WTC11 (cell line): ENCODE results near the gene MAN2B2. TPM values are rescaled to one million over a fixed set of nuclear protein-coding genes. Genes with fewer than 3 reads are reported as not detected.

Experiments used
- ATAC-seq: fragments of 200-7000 bp; cut with Tn5 transposase; 2 replicates; pipeline ENCODE4 v1.10.0; 2021; ENCODE audit warnings: mild to moderate bottlenecking, moderate library complexity
- CTCF ChIA-PET: fragments of 300-600 bp; sonication (Branson Sonifier 250); formaldehyde crosslinking; loops from one replicate; lab custom pipeline; 2021; ENCODE audit warnings: antibody characterized with exemption; lab: Charles Lee
- POLR2A ChIA-PET: fragments of 350-600 bp; sonication (Branson Sonifier 250); formaldehyde crosslinking; loops from one replicate; lab custom pipeline; 2021; ENCODE audit warnings: antibody characterized with exemption; lab: Charles Lee
- DNase-seq: peaks from one replicate; pipeline ENCODE4 v3.0.0; 2021; ENCODE audit warnings: low spot score
- H3K27ac Mint-ChIP-seq: 2 replicates; pipeline ENCODE4 v1.8.0; 2021; ENCODE audit warnings: mixed read lengths
- H3K27me3 Mint-ChIP-seq: 2 replicates; pipeline ENCODE4 v1.8.0; 2021; ENCODE audit warnings: low read depth, mild to moderate bottlenecking, moderate library complexity, mixed read lengths
- H3K36me3 Mint-ChIP-seq: 2 replicates; pipeline ENCODE4 v1.8.0; 2021; ENCODE audit warnings: mixed read lengths
- H3K4me1 Mint-ChIP-seq: 2 replicates; pipeline ENCODE4 v1.8.0; 2022; ENCODE audit warnings: mixed read lengths
- H3K4me3 Mint-ChIP-seq: 2 replicates; pipeline ENCODE4 v1.8.0; 2021; ENCODE audit warnings: mild to moderate bottlenecking, moderate library complexity, mixed read lengths
- H3K9me3 Mint-ChIP-seq: 2 replicates; pipeline ENCODE4 v1.8.0; 2021; ENCODE audit warnings: mixed read lengths
- FOXP1 ChIP-seq: sonication (generic); formaldehyde crosslinking; IDR thresholded peaks from 2 replicates; pipeline ENCODE4 v1.8.0; 2022; ENCODE audit warnings: missing genetic modification reagents, mild to moderate bottlenecking, moderate library complexity, borderline replicate concordance
- HMGA2 ChIP-seq: fragments of 250-450 bp; sonication (Bioruptor Pico); IDR thresholded peaks from 2 replicates; pipeline ENCODE4 v1.4.0; 2021; ENCODE audit warnings: mild to moderate bottlenecking, moderate library complexity
- NFE2L1 ChIP-seq: sonication (generic); formaldehyde crosslinking; IDR thresholded peaks from 2 replicates; pipeline ENCODE4 v1.8.1; 2023; ENCODE audit warnings: missing genetic modification reagents
- SOX15 ChIP-seq: fragments of 250-450 bp; sonication (Bioruptor Pico); IDR thresholded peaks from 2 replicates; pipeline ENCODE4 v1.9.0; 2021; ENCODE audit warnings: mild to moderate bottlenecking
- SP1 ChIP-seq: sonication (generic); formaldehyde crosslinking; conservative IDR thresholded peaks from 2 replicates; pipeline ENCODE4 v1.8.1; 2022; ENCODE audit warnings: missing genetic modification reagents
- TP53 ChIP-seq: sonication (generic); formaldehyde crosslinking; IDR thresholded peaks from 2 replicates; pipeline ENCODE4 v1.8.1; 2023; ENCODE audit warnings: mild to moderate bottlenecking, missing genetic modification reagents
- ZNF416 ChIP-seq: fragments of 250-450 bp; sonication (Bioruptor Pico); IDR thresholded peaks from 2 replicates; pipeline ENCODE4 v1.9.0; 2021; ENCODE audit warnings: mild to moderate bottlenecking, inconsistent platforms
- total RNA-seq: library from RNA; stranded (reverse); gene quantifications from 3 replicates; pipeline ENCODE4 v1.2.3, GENCODE V29; 2021
- TF ChIP-seq, protein P1 (sequence below): sonication (generic); formaldehyde crosslinking; conservative IDR thresholded peaks from 2 replicates; pipeline ENCODE4 v1.8.1; 2022; ENCODE audit warnings: mild to moderate bottlenecking, missing genetic modification reagents
- TF ChIP-seq, protein P2 (sequence below): sonication (generic); formaldehyde crosslinking; IDR thresholded peaks from 2 replicates; pipeline ENCODE4 v1.8.1; 2023; ENCODE audit warnings: mild to moderate bottlenecking, missing genetic modification reagents, moderate library complexity
- TF ChIP-seq, protein P3 (sequence below): sonication (generic); formaldehyde crosslinking; IDR thresholded peaks from 2 replicates; pipeline ENCODE4 v1.8.0; 2023; ENCODE audit warnings: missing genetic modification reagents, mild to moderate bottlenecking, borderline replicate concordance
- TF ChIP-seq, protein P4 (sequence below): fragments of 250-450 bp; sonication (Bioruptor Pico); IDR thresholded peaks from 2 replicates; pipeline ENCODE4 v2.1.2; 2022; ENCODE audit warnings: mild to moderate bottlenecking, moderate library complexity

Gene MAN2B2
- total RNA-seq, 1 experiment from 2014 or later = 6.3 TPM

DNA sequence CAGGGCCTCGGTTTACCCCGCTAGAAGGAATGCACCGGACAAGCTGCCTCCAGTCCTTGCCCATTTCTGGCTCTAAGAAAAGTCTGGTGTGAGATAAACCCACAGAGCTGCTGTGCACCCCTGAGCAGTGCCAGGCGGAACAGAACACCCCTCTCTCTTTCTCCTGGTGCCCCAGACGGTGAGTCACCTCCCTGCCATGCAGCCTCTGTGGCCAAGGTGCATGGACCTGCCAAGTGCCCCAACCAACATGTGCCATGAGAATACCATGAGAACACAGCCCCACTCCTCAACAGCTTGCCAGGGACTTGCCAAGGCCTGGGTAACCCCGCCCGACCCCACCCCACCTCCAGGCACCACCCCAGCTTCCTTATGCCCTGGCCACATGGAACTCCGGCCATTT, 47.7 kb upstream of the MAN2B2 start:
- peaks cover 26% of the 10 kb centered on the region for H3K4me1 Mint-ChIP-seq
- H3K27ac Mint-ChIP-seq = no peak overlapping the region
- DNase-seq = no peak
- H3K4me3 Mint-ChIP-seq = no peak overlapping the region
- ChIA-PET CTCF (interaction anchor here (1.1 to 2.6 kb wide), 6 partner anchors 8 to 124 kb away, joined by 4 to 20 read pairs (median 4); no protein-coding TSS in a partner anchor), POLR2A (no interaction called here)
- no peaks in the 10 kb centered on the region; the same call in 1 of the 2 replicates for H3K27me3 Mint-ChIP-seq
- no peaks in the 10 kb centered on the region for H3K36me3 Mint-ChIP-seq
- no peak for ATAC-seq
- H3K9me3 Mint-ChIP-seq = no peaks in the 10 kb centered on the region
- TF ChIP-seq TP53 (CRISPR knock-in tag) = no peak
- TF ChIP-seq, protein P1, sequence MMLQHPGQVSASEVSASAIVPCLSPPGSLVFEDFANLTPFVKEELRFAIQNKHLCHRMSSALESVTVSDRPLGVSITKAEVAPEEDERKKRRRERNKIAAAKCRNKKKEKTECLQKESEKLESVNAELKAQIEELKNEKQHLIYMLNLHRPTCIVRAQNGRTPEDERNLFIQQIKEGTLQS (CRISPR knock-in tag) = no peak
- no peak for TF ChIP-seq SP1 (CRISPR knock-in tag)

DNA sequence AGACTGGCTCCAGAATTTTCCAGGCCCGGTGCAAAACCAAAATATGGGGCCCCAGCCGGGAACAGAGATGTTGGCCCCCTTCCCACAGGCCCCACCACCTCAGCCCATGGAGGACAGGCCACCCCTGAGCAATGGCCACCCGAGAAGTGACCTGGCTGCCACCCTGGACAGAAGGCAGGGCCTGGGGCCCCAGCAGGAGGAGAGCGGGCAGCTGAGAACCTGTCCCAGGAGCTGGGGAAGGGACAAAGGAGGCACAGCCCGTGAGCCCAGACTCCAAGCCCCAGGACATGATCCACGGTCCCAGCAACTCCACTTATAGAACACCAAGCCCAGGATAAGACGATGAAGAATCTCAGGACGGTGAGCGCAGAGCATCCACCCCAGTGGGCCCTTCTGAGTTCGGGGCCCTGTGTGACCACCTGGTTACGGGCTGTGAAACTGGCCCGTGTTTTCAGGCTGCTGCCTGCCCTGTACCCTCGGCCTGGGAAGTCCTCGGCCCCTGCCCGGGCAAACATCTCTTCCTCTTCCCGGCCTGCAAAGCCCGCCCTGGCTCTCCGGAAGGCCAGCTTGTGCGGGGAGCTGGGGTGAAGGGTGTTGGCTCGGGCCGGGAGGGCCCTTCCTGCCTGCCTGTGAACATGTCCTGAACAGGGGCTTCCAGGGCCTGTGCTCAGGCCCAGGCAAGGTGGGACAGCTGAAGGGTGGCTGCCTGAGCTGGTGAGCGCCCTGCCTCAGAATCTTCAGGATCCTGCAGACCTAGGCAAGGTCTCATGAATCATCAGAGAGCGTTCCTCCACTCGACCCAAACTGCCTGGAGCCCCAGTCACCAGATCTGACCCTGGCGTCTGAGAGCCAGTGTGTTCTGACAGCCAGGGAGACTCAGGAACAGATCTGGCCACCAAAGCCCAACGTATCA, 47.0 kb upstream of the MAN2B2 start:
- TF ChIP-seq HMGA2 (CRISPR knock-in tag) = no peak
- TF ChIP-seq, protein P2, sequence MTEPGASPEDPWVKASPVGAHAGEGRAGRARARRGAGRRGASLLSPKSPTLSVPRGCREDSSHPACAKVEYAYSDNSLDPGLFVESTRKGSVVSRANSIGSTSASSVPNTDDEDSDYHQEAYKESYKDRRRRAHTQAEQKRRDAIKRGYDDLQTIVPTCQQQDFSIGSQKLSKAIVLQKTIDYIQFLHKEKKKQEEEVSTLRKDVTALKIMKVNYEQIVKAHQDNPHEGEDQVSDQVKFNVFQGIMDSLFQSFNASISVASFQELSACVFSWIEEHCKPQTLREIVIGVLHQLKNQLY (CRISPR knock-in tag) = no peak
- TF ChIP-seq SOX15 (CRISPR knock-in tag) = no peak
- peak overlapping the region; percentile 57; the same call in 1 of the 2 replicates for H3K27ac Mint-ChIP-seq
- DNase-seq = no peak

DNA sequence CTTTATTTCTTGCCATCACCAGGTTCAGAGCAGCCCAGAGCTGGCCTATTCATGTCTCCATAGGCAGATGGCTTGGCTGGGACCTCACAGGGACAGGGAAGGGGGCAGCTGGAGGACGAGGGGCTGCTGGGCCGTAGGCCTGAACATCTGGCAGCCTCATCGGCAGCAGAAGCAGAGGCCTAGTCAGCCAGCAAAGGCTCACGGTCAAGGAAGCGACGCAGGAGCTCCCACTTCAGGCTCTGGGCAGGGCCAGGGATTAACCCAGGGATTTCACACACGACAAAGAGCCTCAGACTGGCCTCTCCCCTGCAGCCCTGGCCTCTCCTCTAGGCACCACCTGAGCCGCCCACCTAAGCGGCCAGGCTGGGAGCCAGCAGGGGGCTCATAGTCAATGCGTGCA, 46.0 kb upstream of the MAN2B2 start:
- ChIA-PET POLR2A (no interaction called here), CTCF (interaction anchor here (1.3 to 2.6 kb wide), 6 partner anchors 13 to 278 kb away, joined by 4 to 20 read pairs (median 5); no protein-coding TSS in a partner anchor)
- ATAC-seq (no peak), DNase-seq (no peak)
- no peaks in the 10 kb centered on the region; the same call in 1 of the 2 replicates for H3K27me3 Mint-ChIP-seq
- no peaks in the 10 kb centered on the region for H3K9me3 Mint-ChIP-seq
- no peak overlapping the region for H3K4me3 Mint-ChIP-seq
- no peak overlapping the region for H3K27ac Mint-ChIP-seq
- H3K36me3 Mint-ChIP-seq = no peaks in the 10 kb centered on the region
- peaks cover 26% of the 10 kb centered on the region for H3K4me1 Mint-ChIP-seq
- TF ChIP-seq, protein P1 (CRISPR knock-in tag) = no peak
- TF ChIP-seq, protein P3, sequence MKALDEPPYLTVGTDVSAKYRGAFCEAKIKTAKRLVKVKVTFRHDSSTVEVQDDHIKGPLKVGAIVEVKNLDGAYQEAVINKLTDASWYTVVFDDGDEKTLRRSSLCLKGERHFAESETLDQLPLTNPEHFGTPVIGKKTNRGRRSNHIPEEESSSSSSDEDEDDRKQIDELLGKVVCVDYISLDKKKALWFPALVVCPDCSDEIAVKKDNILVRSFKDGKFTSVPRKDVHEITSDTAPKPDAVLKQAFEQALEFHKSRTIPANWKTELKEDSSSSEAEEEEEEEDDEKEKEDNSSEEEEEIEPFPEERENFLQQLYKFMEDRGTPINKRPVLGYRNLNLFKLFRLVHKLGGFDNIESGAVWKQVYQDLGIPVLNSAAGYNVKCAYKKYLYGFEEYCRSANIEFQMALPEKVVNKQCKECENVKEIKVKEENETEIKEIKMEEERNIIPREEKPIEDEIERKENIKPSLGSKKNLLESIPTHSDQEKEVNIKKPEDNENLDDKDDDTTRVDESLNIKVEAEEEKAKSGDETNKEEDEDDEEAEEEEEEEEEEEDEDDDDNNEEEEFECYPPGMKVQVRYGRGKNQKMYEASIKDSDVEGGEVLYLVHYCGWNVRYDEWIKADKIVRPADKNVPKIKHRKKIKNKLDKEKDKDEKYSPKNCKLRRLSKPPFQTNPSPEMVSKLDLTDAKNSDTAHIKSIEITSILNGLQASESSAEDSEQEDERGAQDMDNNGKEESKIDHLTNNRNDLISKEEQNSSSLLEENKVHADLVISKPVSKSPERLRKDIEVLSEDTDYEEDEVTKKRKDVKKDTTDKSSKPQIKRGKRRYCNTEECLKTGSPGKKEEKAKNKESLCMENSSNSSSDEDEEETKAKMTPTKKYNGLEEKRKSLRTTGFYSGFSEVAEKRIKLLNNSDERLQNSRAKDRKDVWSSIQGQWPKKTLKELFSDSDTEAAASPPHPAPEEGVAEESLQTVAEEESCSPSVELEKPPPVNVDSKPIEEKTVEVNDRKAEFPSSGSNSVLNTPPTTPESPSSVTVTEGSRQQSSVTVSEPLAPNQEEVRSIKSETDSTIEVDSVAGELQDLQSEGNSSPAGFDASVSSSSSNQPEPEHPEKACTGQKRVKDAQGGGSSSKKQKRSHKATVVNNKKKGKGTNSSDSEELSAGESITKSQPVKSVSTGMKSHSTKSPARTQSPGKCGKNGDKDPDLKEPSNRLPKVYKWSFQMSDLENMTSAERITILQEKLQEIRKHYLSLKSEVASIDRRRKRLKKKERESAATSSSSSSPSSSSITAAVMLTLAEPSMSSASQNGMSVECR (CRISPR knock-in tag) = no peak
- TF ChIP-seq, protein P4, sequence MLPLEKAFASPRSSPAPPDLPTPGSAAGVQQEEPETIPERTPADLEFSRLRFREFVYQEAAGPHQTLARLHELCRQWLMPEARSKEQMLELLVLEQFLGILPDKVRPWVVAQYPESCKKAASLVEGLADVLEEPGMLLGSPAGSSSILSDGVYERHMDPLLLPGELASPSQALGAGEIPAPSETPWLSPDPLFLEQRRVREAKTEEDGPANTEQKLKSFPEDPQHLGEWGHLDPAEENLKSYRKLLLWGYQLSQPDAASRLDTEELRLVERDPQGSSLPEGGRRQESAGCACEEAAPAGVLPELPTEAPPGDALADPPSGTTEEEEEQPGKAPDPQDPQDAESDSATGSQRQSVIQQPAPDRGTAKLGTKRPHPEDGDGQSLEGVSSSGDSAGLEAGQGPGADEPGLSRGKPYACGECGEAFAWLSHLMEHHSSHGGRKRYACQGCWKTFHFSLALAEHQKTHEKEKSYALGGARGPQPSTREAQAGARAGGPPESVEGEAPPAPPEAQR (CRISPR knock-in tag) = no peak
- TF ChIP-seq FOXP1 (CRISPR knock-in tag) = no peak
- no peak for TF ChIP-seq NFE2L1 (CRISPR knock-in tag)
- TF ChIP-seq ZNF416 (CRISPR knock-in tag) = no peak
- TF ChIP-seq, all 79 proteins: peak for 0

More for the DNA sequence above, 47.0 kb upstream of the MAN2B2 start:
- ChIA-PET CTCF (interaction anchor here (1.3 to 2.6 kb wide), 6 partner anchors 14 to 277 kb away, joined by 4 to 20 read pairs (median 5); no protein-coding TSS in a partner anchor), POLR2A (no interaction called here)
- H3K36me3 Mint-ChIP-seq = no peaks in the 10 kb centered on the region
- peaks cover 26% of the 10 kb centered on the region for H3K4me1 Mint-ChIP-seq
- no peaks in the 10 kb centered on the region; the same call in 1 of the 2 replicates for H3K27me3 Mint-ChIP-seq
- H3K9me3 Mint-ChIP-seq = no peaks in the 10 kb centered on the region
- no peak overlapping the region for H3K4me3 Mint-ChIP-seq
- no peak for ATAC-seq
